Measurements from ENCODE around the gene SERHL2. TPM values are rescaled to one million over a fixed set of nuclear protein-coding genes. Genes with fewer than 3 reads are reported as not detected.
"Not testable (repeated sequence)": the region's sequence is repeated elsewhere in the genome, so short reads cannot be mapped to it uniquely, and the experiment has no call there.

SERHL2 gene
- total RNA-seq, 1 experiment from 2014 or later: 1.1 TPM

DNA sequence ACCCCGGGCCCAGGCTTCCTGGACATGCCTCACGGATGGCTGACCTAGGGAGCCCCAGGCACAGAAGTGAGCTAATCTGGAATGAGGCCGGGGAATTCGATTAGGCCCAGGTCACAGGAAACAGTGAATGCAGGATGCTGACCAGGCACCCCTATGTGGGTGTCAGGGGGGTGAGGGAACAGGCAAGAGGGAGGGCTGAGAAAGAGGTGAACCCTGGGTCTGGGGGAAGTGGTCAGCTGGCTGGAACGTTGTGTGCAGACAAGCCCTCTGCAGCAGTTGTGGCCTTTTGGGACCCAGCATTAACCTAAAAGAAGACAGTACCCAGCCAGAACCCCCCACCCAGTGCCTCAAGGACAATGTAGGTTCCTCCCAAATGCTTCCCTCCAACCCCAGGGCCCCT, 8.1 kb downstream of the SERHL2 start:
- DNase-seq (ENCODE audit: low spot score) (no peak), ATAC-seq (no peak)
- Mint-ChIP-seq H3K4me1 (peaks cover 8% of the 10 kb centered on the region), H3K27ac (no peak overlapping the region), H3K27me3 (ENCODE audit: low read depth) (peaks cover 47% of the 10 kb centered on the region), H3K4me3 (no peak overlapping the region), H3K36me3 (no peaks in the 10 kb centered on the region), H3K9me3 (no peaks in the 10 kb centered on the region)
- CTCF ChIA-PET: interaction anchor here (1.0 to 2.8 kb wide), 7 partner anchors 8 to 51 kb away, joined by 4 to 15 read pairs (median 5); no protein-coding TSS in a partner anchor
- POLR2A ChIA-PET: no interaction called here
- no peak for TF ChIP-seq MYBL2 (CRISPR knock-in tag; IDR thresholded peaks at IDR 0.05)
- no peak for TF ChIP-seq NFATC4 (CRISPR knock-in tag; IDR thresholded peaks at IDR 0.05)
- TF ChIP-seq, protein P1, sequence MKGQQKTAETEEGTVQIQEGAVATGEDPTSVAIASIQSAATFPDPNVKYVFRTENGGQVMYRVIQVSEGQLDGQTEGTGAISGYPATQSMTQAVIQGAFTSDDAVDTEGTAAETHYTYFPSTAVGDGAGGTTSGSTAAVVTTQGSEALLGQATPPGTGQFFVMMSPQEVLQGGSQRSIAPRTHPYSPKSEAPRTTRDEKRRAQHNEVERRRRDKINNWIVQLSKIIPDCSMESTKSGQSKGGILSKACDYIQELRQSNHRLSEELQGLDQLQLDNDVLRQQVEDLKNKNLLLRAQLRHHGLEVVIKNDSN (CRISPR knock-in tag; IDR thresholded peaks at IDR 0.05): no peak

DNA sequence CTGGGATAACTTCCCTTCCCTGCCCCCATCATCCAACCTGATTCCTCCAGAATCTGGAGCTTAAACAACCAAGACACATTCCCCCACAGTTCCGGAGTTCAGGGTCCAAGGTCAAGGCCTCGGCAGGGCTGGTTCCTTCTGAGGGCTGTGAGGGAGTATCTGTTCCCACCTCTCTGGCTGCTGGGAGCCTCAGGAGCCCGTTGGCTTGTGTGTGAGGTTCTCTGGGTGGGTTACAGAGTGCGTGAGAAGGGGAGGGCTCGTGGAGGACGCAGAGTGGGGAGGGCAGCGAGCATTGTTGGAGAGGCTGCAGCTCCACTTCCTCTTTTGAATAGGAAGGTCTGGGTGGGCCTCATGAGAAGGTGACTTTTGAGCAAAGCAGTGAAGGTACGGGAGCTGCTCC, 8.5 kb downstream of the SERHL2 start:
- CTCF ChIA-PET: interaction anchor here (0.7 to 2.8 kb wide), 5 partner anchors 10 to 50 kb away, joined by 3 to 15 read pairs (median 7); no protein-coding TSS in a partner anchor
- Mint-ChIP-seq H3K4me1 (peaks cover 8% of the 10 kb centered on the region), H3K36me3 (no peaks in the 10 kb centered on the region), H3K4me3 (no peak overlapping the region), H3K27me3 (ENCODE audit: low read depth) (peaks cover 47% of the 10 kb centered on the region), H3K9me3 (no peaks in the 10 kb centered on the region), H3K27ac (peak overlapping the region; percentile 9; the same call in 1 of the 2 replicates)
- POLR2A ChIA-PET: no interaction called here
- TF ChIP-seq ZMAT4 (CRISPR knock-in tag; IDR thresholded peaks at IDR 0.05) (no peak), E2F4 (CRISPR knock-in tag; IDR thresholded peaks at IDR 0.05; ENCODE audit: borderline replicate concordance, low read depth) (no peak), TEAD4 (CRISPR knock-in tag; IDR thresholded peaks at IDR 0.05) (no peak)
- DNase-seq (ENCODE audit: low spot score) (no peak), ATAC-seq (no peak)

DNA sequence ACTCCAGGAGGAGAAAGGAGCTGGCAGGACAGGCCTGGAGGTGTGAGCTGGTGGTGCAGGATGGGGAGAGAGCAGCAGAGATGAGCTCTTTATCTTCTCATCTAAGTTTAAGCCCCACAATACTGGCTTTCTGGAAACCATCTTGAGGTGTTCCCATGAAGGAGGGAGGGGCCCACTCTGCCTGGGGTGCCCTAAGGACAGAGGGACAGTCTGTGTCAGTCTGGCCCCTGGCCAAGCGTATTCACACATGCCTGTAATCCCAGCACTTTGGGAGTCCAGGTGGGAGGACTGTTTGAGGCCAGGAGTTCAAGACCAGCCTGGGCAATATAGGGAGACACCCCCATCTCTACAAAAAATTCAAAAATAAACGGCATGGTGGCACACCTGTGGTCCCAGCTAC, 8.9 kb downstream of the SERHL2 start:
- peak overlapping the region; percentile 9; the same call in 1 of the 2 replicates for H3K27ac Mint-ChIP-seq

GRCh38 chr22:42563943-42564342, 10.2 kb downstream of the SERHL2 start:
- peaks cover 47% of the 10 kb centered on the region for H3K27me3 Mint-ChIP-seq (ENCODE audit: low read depth)
- DNase-seq (ENCODE audit: low spot score); H3K9me3 Mint-ChIP-seq; H3K4me3 Mint-ChIP-seq; ATAC-seq; H3K4me1 Mint-ChIP-seq; H3K36me3 Mint-ChIP-seq; POLR2A ChIA-PET; H3K27ac Mint-ChIP-seq: not testable (repeated sequence)
- CTCF ChIA-PET: interaction anchor here (0.6 kb wide), 1 partner anchor 61 kb away, joined by 9 read pairs; no protein-coding TSS in a partner anchor

More for the DNA sequence above, 8.9 kb downstream of the SERHL2 start:
- Mint-ChIP-seq H3K4me1 (peaks cover 8% of the 10 kb centered on the region), H3K27me3 (ENCODE audit: low read depth) (peaks cover 47% of the 10 kb centered on the region), H3K36me3 (no peaks in the 10 kb centered on the region), H3K4me3 (no peak overlapping the region), H3K9me3 (no peaks in the 10 kb centered on the region)
- TF ChIP-seq ERG (CRISPR knock-in tag; IDR thresholded peaks at IDR 0.05) (no peak), ATF1 (CRISPR knock-in tag; IDR thresholded peaks at IDR 0.05) (no peak), TEAD4 (CRISPR knock-in tag; IDR thresholded peaks at IDR 0.05) (no peak), NFE2L1 (CRISPR knock-in tag; IDR thresholded peaks at IDR 0.05) (no peak), NFATC4 (CRISPR knock-in tag; IDR thresholded peaks at IDR 0.05) (no peak), TEAD1 (CRISPR knock-in tag; IDR thresholded peaks at IDR 0.05) (no peak), ZNF671 (CRISPR knock-in tag; IDR thresholded peaks at IDR 0.05) (no peak), JAZF1 (CRISPR knock-in tag; IDR thresholded peaks at IDR 0.05) (no peak), FOXJ3 (CRISPR knock-in tag; IDR thresholded peaks at IDR 0.05; ENCODE audit: borderline replicate concordance) (no peak)
- TF ChIP-seq, protein P2, sequence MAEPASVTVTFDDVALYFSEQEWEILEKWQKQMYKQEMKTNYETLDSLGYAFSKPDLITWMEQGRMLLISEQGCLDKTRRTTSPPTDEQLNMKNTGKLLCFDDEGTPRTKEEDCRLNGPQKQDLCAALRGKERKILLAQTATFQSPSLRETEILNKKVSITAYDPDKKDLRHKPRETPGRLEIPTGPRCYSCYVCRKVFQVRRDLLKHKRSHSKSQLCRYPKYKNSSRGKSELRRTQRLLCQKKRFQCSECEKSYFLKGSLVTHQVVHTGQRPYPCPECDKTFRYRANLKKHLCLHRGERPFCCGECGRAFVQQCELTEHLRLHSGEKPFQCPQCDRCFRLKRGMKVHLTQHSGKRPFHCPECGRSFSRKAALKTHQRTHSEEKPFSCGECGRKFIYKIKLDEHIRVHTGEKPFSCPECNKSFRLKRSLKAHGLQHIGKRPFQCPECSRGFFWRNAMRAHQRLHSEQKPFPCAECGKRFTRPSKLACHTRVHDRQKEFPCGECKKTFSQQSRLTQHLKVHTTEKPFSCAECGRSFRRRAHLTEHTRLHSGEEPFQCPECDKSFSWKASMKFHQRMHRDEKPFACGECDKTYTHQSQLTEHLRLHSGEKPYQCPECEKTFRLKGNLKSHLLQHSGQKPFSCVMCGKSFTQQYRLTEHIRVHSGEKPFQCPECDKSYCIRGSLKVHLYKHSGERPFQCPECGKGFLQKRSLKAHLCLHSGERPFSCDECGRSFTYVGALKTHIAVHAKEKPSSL (CRISPR knock-in tag; conservative IDR thresholded peaks at IDR 0.05): no peak
- TF ChIP-seq, protein P3, sequence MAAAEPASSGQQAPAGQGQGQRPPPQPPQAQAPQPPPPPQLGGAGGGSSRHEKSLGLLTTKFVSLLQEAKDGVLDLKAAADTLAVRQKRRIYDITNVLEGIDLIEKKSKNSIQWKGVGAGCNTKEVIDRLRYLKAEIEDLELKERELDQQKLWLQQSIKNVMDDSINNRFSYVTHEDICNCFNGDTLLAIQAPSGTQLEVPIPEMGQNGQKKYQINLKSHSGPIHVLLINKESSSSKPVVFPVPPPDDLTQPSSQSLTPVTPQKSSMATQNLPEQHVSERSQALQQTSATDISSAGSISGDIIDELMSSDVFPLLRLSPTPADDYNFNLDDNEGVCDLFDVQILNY (CRISPR knock-in tag; IDR thresholded peaks at IDR 0.05): no peak
- ChIA-PET POLR2A (no interaction called here), CTCF (interaction anchor here (0.7 to 2.8 kb wide), 5 partner anchors 11 to 51 kb away, joined by 3 to 15 read pairs (median 7); no protein-coding TSS in a partner anchor)
- ATAC-seq (no peak), DNase-seq (ENCODE audit: low spot score) (no peak)
